Tibial nerve (tissue), 3 donors: ENCODE results near the gene ANKDD1A.

Experiments
- CTCF ChIP-seq, 5 experiments: fragments of 200-600 bp in 3 of 5; fragments of 450-650 bp in 2 of 5; sonication (generic) in 3 of 5; IDR thresholded peaks; one replicate each; pipeline ENCODE4 v1.5.1; 2016 to 2019; ENCODE audit warnings: antibody characterized with exemption in 5 of 5, mild to moderate bottlenecking in 3 of 5, moderate library complexity in 2 of 5
- POLR2A ChIP-seq, 2 donors: fragments of 450-650 bp; IDR thresholded peaks; one replicate each; pipeline ENCODE4 v1.6.1; 2017; ENCODE audit warnings: antibody characterized with exemption in 2 of 2, mild to moderate bottlenecking in 2 of 2, moderate library complexity in 2 of 2

GRCh38 chr15:64901914-64902313 lies 9.8 kb upstream of the ANKDD1A start:
- TF ChIP-seq POLR2A (IDR thresholded peaks at IDR 0.05) (no peak), CTCF (IDR thresholded peaks at IDR 0.05) (no peak)
